ENCODE results near the gene TMPRSS12. TPM values are rescaled to one million over a fixed set of nuclear protein-coding genes. Genes with fewer than 3 reads are reported as not detected.
A peak's percentile ranks its signal among the peaks of the same experiment; 100 is the strongest.

TMPRSS12 gene
- total and polyA plus RNA-seq, 2 of the 13 experiments (the other 11 are each of a cell fraction or from before 2014, with no cell fraction given): not detected

DNA sequence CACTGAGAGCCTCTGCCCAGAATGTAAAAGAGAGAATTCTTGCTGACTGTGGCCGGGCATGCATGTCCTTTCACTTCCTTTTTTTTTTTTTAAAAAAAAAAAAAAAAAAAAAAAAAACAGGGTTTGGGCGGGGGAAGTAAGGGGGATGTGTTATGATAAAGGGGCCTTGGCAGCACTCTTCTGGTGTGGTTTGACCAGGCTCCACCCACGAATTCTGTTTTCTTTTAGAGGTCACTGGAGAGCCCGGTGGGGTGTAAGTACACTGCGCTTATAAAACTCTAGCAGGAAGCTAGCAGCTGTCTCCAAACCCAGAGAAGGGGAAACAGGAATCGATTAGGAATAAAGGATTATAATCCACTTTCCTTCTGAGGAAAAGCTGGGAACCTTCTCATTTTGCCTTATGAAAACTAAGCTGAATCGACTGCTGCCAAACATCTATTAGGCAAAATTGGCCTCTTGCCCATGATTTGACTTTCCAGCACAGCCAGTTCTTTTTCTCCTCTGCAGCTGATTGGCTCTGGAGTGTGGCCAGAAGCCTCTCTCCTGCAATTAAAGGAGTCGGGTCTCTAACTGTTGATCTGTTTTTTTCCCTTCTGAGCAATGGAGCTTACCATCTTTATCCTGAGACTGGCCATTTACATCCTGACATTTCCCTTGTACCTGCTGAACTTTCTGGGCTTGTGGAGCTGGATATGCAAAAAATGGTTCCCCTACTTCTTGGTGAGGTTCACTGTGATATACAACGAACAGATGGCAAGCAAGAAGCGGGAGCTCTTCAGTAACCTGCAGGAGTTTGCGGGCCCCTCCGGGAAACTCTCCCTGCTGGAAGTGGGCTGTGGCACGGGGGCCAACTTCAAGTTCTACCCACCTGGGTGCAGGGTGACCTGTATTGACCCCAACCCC is 82.0 kb downstream of the TMPRSS12 start (continued):
- TF ChIP-seq, protein P1, sequence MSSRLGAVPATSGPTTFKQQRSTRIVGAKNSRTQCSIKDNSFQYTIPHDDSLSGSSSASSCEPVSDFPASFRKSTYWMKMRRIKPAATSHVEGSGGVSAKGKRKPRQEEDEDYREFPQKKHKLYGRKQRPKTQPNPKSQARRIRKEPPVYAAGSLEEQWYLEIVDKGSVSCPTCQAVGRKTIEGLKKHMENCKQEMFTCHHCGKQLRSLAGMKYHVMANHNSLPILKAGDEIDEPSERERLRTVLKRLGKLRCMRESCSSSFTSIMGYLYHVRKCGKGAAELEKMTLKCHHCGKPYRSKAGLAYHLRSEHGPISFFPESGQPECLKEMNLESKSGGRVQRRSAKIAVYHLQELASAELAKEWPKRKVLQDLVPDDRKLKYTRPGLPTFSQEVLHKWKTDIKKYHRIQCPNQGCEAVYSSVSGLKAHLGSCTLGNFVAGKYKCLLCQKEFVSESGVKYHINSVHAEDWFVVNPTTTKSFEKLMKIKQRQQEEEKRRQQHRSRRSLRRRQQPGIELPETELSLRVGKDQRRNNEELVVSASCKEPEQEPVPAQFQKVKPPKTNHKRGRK (CRISPR knock-in tag; IDR thresholded peaks at IDR 0.05): no peak
- TF ChIP-seq ZNF281 (CRISPR knock-in tag; IDR thresholded peaks at IDR 0.05; ENCODE audit: borderline replicate concordance): no peak
- 0 out of 2 replicates have a peak, but pooled peaks have one; percentile 19 for TF ChIP-seq ZSCAN29 (CRISPR knock-in tag; conservative IDR thresholded peaks at IDR 0.05)
- TF ChIP-seq BCL6 (CRISPR knock-in tag; IDR thresholded peaks at IDR 0.05): peak; percentile 17; the same call in 1 of the 2 replicates
- peak; percentile 84 for TF ChIP-seq ZNF501 (CRISPR knock-in tag; IDR thresholded peaks at IDR 0.05)
- peak; percentile 8; the same call in 1 of the 2 replicates for TF ChIP-seq RARA (CRISPR knock-in tag; IDR thresholded peaks at IDR 0.05)
- TF ChIP-seq ZNF138 (CRISPR knock-in tag; IDR thresholded peaks at IDR 0.05; ENCODE audit: low read depth): 0 out of 2 replicates have a peak, but pooled peaks have one; percentile 50
- no peak for TF ChIP-seq ZNF790 (CRISPR knock-in tag; IDR thresholded peaks at IDR 0.05; ENCODE audit: borderline replicate concordance)
- TF ChIP-seq ZSCAN31 (CRISPR knock-in tag; IDR thresholded peaks at IDR 0.05; ENCODE audit: low read depth): peak; percentile 45; the same call in 1 of the 2 replicates
- TF ChIP-seq GATAD1 (CRISPR knock-in tag; IDR thresholded peaks at IDR 0.05): no peak
- TF ChIP-seq MTA1 (CRISPR knock-in tag; IDR thresholded peaks at IDR 0.05; ENCODE audit: borderline replicate concordance): no peak
- TF ChIP-seq ASH2L (IDR thresholded peaks at IDR 0.05; ENCODE audit: insufficient read length, low read depth, low read length): peak; percentile 50
- TF ChIP-seq, protein P2, sequence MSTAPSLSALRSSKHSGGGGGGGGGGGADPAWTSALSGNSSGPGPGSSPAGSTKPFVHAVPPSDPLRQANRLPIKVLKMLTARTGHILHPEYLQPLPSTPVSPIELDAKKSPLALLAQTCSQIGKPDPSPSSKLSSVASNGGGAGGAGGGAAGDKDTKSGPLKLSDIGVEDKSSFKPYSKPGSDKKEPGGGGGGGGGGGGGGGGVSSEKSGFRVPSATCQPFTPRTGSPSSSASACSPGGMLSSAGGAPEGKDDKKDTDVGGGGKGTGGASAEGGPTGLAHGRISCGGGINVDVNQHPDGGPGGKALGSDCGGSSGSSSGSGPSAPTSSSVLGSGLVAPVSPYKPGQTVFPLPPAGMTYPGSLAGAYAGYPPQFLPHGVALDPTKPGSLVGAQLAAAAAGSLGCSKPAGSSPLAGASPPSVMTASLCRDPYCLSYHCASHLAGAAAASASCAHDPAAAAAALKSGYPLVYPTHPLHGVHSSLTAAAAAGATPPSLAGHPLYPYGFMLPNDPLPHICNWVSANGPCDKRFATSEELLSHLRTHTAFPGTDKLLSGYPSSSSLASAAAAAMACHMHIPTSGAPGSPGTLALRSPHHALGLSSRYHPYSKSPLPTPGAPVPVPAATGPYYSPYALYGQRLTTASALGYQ (CRISPR knock-in tag; IDR thresholded peaks at IDR 0.05): no peak
- TF ChIP-seq KMT2B (CRISPR knock-in tag; IDR thresholded peaks at IDR 0.05): 0 out of 2 replicates have a peak, but pooled peaks have one; percentile 17
- TF ChIP-seq RBFOX2 (IDR thresholded peaks at IDR 0.05; ENCODE audit: low read depth, low read length): 0 out of 2 replicates have a peak, but pooled peaks have one; percentile 22
- TF ChIP-seq TAF1 (CRISPR knock-in tag; IDR thresholded peaks at IDR 0.05): peak; percentile 27; the same call in 1 of the 2 replicates
- TF ChIP-seq ZNF878 (CRISPR knock-in tag; IDR thresholded peaks at IDR 0.05): 0 out of 2 replicates have a peak, but pooled peaks have one; percentile 21
- 0 out of 2 replicates have a peak, but pooled peaks have one; percentile 11 for TF ChIP-seq ZFY (CRISPR knock-in tag; IDR thresholded peaks at IDR 0.05)
- TF ChIP-seq FOXK1 (CRISPR knock-in tag; IDR thresholded peaks at IDR 0.05; ENCODE audit: borderline replicate concordance, low read depth): peak; percentile 16; the same call in 1 of the 2 replicates
- peak; percentile 46; the same call in 1 of the 2 replicates for TF ChIP-seq ERF (CRISPR knock-in tag; IDR thresholded peaks at IDR 0.05)
- 0 out of 2 replicates have a peak, but pooled peaks have one; percentile 50 for TF ChIP-seq ZNF607 (CRISPR knock-in tag; IDR thresholded peaks at IDR 0.05; ENCODE audit: borderline replicate concordance)
- 0 out of 4 replicates have a peak, but pooled peaks of 1 of the 2 experiments have one; percentile 8 for TF ChIP-seq EP300 (IDR thresholded peaks at IDR 0.05; ENCODE audit: low read depth in 2 of 2, low read length in 2 of 2)
- no peak for TF ChIP-seq EP300 (CRISPR knock-in tag; IDR thresholded peaks at IDR 0.05; ENCODE audit: borderline replicate concordance)
